DND-41 (cell line): ENCODE data around the gene NPRL2.

Experiments used
- EZH2 ChIP-seq: IDR thresholded peaks from 3 replicates; pipeline ENCODE4 v1.6.1; 2012; ENCODE audit warnings: borderline replicate concordance, low read depth, mild to moderate bottlenecking, moderate library complexity, low read length, inconsistent platforms; ENCODE audit not compliant: severe bottlenecking
- TF ChIP-seq, protein P1 (sequence below): IDR thresholded peaks from 2 replicates; pipeline ENCODE4 v1.5.1; 2012; ENCODE audit warnings: borderline replicate concordance, low read length, moderate library complexity, mild to moderate bottlenecking; ENCODE audit not compliant: poor library complexity, severe bottlenecking; ENCODE audit errors: extremely low read depth

DNA sequence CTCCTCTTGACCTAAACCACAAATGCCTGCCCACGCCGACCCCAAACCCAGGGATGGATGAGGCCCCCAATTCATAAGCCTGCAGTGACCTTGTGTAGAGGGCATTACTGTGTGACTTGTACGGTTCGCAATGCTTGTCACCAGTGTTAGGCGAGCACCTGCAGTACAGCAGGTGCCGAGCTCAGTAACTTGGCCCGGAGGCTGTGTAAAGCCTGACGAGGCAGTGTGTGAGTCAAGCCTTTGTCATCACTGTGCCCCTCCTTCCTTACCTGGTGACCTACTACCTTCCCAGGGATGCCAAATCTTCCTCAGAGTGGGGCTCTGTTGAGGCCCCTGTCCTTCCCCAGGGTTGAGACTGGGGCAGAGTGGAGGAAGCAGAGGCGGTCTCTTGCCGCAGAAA lies 45.9 kb upstream of the NPRL2 start:
- TF ChIP-seq, protein P1, sequence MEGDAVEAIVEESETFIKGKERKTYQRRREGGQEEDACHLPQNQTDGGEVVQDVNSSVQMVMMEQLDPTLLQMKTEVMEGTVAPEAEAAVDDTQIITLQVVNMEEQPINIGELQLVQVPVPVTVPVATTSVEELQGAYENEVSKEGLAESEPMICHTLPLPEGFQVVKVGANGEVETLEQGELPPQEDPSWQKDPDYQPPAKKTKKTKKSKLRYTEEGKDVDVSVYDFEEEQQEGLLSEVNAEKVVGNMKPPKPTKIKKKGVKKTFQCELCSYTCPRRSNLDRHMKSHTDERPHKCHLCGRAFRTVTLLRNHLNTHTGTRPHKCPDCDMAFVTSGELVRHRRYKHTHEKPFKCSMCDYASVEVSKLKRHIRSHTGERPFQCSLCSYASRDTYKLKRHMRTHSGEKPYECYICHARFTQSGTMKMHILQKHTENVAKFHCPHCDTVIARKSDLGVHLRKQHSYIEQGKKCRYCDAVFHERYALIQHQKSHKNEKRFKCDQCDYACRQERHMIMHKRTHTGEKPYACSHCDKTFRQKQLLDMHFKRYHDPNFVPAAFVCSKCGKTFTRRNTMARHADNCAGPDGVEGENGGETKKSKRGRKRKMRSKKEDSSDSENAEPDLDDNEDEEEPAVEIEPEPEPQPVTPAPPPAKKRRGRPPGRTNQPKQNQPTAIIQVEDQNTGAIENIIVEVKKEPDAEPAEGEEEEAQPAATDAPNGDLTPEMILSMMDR: no peak
- TF ChIP-seq EZH2: no peak
